GM12872 (cell line): ENCODE data around the gene COG5.

Source experiments
- CTCF ChIP-seq: IDR thresholded peaks from 3 replicates; pipeline ENCODE4 v1.5.1; 2011; ENCODE audit warnings: low read depth, mild to moderate bottlenecking, low read length, moderate library complexity; ENCODE audit not compliant: insufficient read depth

COG5 gene

DNA sequence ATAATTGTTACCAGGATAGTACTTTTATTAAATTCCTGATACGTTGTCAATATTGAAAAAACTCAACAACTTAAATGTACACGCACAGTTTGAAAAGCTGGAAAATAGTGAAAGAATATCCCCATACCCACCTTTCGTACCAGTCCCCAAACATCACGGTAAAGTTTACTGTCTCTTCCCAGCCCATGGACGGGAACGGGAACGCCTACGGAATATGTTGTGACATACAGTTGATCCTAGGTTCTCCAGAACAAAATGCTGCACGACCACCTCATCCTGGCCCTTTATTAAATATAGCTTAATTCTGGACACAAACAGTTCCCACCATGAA, 15.8 kb upstream of the COG5 start:
- no peak for TF ChIP-seq CTCF

- TF ChIP-seq CTCF, result no peak
These were observed 9.8 kb upstream of the COG5 start for GRCh38 chr7:107573537-107573936.

GRCh38 chr7:107570298-107570697, 6.6 kb upstream of the COG5 start:
- no peak for TF ChIP-seq CTCF

DNA sequence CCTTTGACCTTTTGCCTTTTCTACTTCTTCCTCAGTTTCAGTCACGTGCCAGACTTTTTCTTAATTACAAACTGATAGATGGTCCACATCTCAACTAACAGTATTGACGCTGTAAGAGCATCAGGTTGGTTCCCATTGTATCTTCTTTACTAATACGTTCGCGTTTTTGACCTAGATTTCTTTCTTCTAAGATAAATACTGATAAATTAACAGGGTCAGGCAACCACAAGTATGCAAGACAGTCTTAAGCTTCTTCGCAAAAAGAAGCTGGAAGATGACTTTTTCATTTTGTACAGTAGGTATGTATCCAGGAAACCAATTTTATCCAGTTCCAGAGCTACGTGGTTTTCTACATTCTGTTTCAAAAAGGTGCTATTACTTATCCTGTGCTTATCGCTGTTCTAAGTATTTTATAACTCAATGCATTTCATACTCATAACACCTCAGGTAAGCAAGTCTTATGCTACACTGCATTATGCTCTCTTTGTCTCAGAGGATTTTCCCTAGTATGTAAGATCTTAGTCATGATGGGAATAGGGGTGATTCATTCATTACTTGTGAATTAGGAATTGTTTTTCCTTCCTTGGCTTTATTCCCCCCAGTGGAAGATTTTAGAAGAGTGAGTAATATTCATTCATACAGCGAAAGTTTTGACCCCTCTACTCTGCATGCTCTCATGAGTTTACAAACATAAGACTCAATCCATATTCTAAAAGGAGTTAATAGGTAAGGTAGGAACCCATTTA, 1.0 kb upstream of the COG5 start:
- TF ChIP-seq CTCF, result no peak

- no peak for TF ChIP-seq CTCF
These were observed 492 bp downstream of the COG5 start for GRCh38 chr7:107563081-107563774.

DNA sequence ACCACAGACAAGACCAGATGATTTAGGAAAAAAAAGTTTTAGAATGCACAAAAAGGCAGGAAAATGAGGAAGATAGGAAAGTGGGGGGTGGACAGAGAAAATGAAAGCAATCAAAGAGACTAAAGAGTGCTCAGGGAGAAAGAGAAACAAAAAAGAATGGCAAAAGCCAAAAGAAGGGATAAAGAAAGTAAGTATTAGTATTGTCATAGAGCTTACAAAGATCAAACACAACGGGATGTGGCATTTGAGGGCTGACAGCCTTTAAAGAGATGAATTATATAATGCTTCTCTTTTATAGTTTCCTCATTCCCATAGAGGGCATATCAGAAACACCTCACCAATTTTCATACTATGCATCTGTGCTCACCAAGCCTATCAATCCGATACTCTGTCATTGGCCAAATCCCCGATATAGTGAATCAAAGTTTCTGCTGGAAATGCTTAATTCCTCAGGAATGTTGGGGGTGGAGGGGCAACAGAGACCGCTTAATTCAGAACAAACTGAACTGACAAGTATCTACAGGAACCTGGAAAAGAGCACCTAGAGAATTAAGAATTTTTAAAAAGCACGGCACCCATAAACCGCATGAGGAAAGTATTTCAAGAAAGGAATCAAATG, 2.7 kb downstream of the COG5 start:
- TF ChIP-seq CTCF, result no peak

DNA sequence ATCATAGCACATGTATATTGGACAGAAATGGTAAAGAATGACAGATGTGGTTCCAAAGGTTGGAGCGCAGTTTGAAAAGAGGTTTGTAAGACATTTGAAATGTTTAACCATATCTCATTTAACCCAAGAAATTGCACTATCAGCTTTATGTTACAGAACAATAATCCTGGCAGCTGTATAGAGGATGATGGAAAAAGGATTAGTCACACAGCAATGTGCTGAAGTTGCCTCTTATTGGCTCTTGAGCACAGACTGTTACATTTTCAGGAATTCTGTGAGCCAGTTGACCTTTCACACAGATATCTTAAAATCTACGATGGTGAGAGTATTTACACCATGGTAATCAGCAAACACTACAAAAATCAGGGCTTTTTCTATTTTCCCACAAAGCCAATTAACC, 3.9 kb downstream of the COG5 start:
- no peak for TF ChIP-seq CTCF
